BE2C (cell line): ENCODE data around the gene UBL3. TPM values are rescaled to one million over a fixed set of nuclear protein-coding genes. Genes with fewer than 3 reads are reported as not detected.

ENCODE experiments used
- DNase-seq: peaks from one replicate; pipeline ENCODE4 v3.0.0-alpha.2; 2020
- H3K27me3 ChIP-seq: fragments of 250-450 bp; sonication (Bioruptor Pico); 2 replicates; pipeline ENCODE4 v1.5.1; 2020; ENCODE audit warnings: mild to moderate bottlenecking
- H3K36me3 ChIP-seq: fragments of 250-450 bp; sonication (Bioruptor Pico); 2 replicates; pipeline ENCODE4 v1.5.1; 2020; ENCODE audit warnings: mild to moderate bottlenecking
- H3K4me1 ChIP-seq: fragments of 250-450 bp; sonication (Bioruptor Pico); 2 replicates; pipeline ENCODE4 v1.5.1; 2020
- H3K4me3 ChIP-seq: 2 replicates; pipeline ENCODE4 v1.5.1; 2011; ENCODE audit warnings: low read depth, low read length
- H3K9me3 ChIP-seq: fragments of 250-450 bp; sonication (Bioruptor Pico); 2 replicates; pipeline ENCODE4 v1.5.1; 2020
- polyA plus RNA-seq: library from polyadenylated mRNA; unstranded; fragments of >200 nt; gene quantifications from one replicate; pipeline ENCODE4 v1.2.1, GENCODE V29; 2012; ENCODE audit warnings: low read depth, missing spikeins; ENCODE audit not compliant: insufficient read length, insufficient read depth
- TF ChIP-seq, protein P1 (sequence below): IDR thresholded peaks from 2 replicates; pipeline ENCODE4 v1.5.1; 2012; ENCODE audit warnings: mild to moderate bottlenecking, low read depth, low read length

The UBL3 gene, protein sequence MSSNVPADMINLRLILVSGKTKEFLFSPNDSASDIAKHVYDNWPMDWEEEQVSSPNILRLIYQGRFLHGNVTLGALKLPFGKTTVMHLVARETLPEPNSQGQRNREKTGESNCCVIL
- 6.5 TPM for polyA plus RNA-seq

DNA sequence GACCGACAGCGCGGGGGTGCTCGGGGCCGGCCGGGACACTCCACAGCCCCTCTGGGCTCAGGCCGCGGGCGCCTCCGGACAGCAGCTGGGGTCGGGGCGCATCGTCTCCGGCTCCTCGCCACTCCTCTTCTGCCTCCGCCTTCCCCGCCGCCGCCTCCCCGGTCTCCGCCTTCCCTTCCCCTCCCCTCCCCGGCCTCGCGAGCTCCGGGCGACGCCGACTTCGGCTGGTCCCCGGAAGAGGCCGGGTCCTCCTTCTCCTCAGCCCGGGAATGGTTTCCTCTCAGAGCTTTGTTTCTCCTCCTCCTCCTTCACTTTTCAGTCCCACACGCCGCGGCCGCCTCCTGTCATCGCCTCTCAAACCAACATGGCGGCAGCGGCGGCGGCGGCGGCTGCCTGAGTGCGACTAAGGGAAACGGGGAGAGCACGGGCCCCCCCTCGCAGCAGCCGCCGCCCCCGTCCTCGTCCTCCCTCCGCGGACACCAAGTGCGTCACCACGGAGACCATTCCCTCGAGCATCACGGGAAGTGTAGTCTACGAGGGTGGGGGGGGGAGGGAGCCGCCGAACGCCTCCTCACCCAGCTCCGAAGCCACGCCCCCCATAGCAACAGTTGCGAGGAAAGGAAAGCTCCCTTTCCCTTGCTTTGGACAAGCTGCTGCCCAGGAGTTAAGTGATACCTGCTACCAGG lies at the start of gene UBL3:
UBL3 (minus strand) TSS at position 405 of the 686 bp plus-strand sequence. CDS start 1,079 bp downstream, outside the sequence.
- TF ChIP-seq, protein P1, sequence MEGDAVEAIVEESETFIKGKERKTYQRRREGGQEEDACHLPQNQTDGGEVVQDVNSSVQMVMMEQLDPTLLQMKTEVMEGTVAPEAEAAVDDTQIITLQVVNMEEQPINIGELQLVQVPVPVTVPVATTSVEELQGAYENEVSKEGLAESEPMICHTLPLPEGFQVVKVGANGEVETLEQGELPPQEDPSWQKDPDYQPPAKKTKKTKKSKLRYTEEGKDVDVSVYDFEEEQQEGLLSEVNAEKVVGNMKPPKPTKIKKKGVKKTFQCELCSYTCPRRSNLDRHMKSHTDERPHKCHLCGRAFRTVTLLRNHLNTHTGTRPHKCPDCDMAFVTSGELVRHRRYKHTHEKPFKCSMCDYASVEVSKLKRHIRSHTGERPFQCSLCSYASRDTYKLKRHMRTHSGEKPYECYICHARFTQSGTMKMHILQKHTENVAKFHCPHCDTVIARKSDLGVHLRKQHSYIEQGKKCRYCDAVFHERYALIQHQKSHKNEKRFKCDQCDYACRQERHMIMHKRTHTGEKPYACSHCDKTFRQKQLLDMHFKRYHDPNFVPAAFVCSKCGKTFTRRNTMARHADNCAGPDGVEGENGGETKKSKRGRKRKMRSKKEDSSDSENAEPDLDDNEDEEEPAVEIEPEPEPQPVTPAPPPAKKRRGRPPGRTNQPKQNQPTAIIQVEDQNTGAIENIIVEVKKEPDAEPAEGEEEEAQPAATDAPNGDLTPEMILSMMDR = no peak
- no peaks in the 10 kb centered on the region for H3K36me3 ChIP-seq
- peak within 1 kb of the TSS; percentile 83 for H3K4me3 ChIP-seq
- no peaks in the 10 kb centered on the region for H3K9me3 ChIP-seq
- H3K27me3 ChIP-seq = no peaks in the 10 kb centered on the region
- DNase-seq = peak; percentile 97
- peaks cover 3% of the 10 kb centered on the region for H3K4me1 ChIP-seq

DNA sequence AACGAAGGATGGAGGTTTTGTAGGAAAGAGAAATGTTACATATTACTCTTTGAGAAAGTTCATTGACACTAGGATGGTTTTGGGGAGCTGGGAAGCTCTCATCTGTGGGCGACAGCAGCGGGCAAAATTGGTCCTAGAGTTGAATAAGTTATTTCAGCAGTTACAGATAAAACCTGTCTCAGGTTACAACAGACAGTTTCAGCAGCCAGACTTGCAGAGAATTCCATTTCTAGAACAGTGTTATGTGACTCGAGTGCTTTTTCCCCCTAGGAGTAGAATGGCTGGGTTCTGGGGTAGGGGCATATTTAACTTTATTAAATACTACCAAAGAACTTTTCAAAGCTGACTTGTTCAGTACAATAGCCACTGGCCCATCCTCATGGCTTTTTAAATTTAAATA lies 46.7 kb upstream of the UBL3 start:
- H3K36me3 ChIP-seq = no peaks in the 10 kb centered on the region
- DNase-seq = no peak
- H3K9me3 ChIP-seq = no peaks in the 10 kb centered on the region
- TF ChIP-seq, protein P1 = no peak
- no peak overlapping the region for H3K4me3 ChIP-seq
- no peaks in the 10 kb centered on the region; the same call in 1 of the 2 replicates for H3K27me3 ChIP-seq
- peaks cover 3% of the 10 kb centered on the region; the same call in 1 of the 2 replicates for H3K4me1 ChIP-seq

DNA sequence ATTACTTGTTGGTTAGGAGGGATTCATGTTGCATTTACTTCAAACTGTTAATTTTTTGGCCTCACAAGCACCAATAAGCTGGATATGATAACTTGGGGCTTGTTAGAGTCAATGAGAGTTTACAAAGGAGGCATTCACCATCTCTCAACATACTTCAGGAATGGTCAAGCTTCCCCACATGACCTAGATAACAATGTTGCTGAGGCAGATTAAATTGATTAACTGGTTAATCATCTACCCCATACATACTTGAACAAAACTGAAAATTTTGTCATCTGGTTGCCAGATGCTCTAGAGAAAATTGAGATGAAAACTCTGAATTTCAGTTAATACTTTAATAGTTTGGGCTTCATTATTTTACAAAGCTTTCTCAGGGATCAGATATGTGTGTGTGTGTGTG lies 43.0 kb upstream of the UBL3 start:
- no peaks in the 10 kb centered on the region; the same call in 1 of the 2 replicates for H3K27me3 ChIP-seq
- H3K4me1 ChIP-seq = peaks cover 3% of the 10 kb centered on the region; the same call in 1 of the 2 replicates
- no peak for DNase-seq
- H3K36me3 ChIP-seq = no peaks in the 10 kb centered on the region
- TF ChIP-seq, protein P1 = no peak
- H3K4me3 ChIP-seq = no peak overlapping the region
- no peaks in the 10 kb centered on the region for H3K9me3 ChIP-seq

DNA sequence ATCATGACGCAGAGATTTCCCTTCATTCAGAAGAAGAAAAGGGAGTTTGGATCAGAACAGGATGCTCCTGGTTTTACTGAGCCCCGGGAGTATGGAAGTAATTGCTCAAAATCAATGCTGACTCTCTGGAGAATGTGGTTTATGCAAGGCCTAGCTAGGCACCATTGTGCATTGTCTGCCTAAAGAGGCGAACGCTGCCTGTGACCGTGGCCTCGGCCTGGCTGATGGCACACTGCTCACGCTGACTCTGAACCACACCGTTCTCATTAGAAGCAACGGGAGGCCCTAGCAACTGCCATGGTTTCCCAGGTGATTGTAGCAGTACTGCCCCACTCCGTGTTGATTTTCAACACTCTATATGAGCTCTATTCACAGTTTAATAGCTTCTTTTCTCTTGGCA lies 41.7 kb upstream of the UBL3 start:
- Histone ChIP-seq H3K4me3 (no peak overlapping the region), H3K27me3 (no peaks in the 10 kb centered on the region), H3K9me3 (no peaks in the 10 kb centered on the region), H3K4me1 (no peaks in the 10 kb centered on the region), H3K36me3 (no peaks in the 10 kb centered on the region)
- no peak for DNase-seq
- TF ChIP-seq, protein P1 = no peak

DNA sequence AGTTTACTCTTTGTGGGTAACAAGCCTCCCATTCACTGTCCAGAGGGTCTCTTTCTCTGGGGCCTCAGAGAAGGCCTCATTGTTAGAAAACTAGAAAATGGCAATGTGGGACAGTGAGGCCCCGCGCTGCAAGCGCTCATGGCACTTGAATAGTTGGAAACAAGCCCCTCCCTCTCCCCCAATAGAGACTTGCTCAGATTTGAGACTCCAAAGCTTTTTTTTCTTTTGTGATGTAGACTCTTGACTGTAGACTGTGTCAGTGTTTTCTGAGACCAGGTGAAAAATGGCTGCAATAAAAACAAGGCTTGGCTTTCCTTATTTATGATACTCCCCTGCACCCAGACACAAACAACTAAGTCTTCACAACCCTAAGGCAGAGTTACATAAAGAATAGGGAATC lies 38.7 kb upstream of the UBL3 start:
- H3K36me3 ChIP-seq = no peaks in the 10 kb centered on the region
- TF ChIP-seq, protein P1 = no peak
- no peaks in the 10 kb centered on the region for H3K4me1 ChIP-seq
- DNase-seq = no peak
- no peak overlapping the region for H3K4me3 ChIP-seq
- H3K27me3 ChIP-seq = no peaks in the 10 kb centered on the region
- H3K9me3 ChIP-seq = no peaks in the 10 kb centered on the region; the same call in 1 of the 2 replicates

DNA sequence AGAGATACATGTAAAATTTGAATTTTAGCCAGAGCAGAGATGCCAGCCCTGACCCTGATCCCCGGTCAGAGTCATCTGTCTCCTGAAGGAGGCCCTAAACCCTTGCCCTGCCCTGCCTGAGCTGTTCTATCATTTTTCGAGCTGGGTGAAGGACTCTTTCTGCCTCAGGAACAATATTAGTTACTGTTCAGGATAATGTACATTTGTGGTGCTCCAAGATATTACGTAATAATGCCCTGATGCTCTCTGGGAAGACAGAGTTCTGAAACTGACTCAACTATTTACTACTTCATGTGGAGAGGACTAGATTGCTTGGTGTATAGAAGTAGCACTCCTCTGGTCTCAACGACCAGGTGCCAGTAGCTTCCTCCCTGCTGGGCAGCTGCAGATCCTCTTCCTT lies 37.9 kb upstream of the UBL3 start:
- Histone ChIP-seq H3K9me3 (no peaks in the 10 kb centered on the region; the same call in 1 of the 2 replicates), H3K4me3 (no peak overlapping the region)

More for the DNA sequence above, 37.9 kb upstream of the UBL3 start:
- Histone ChIP-seq H3K27me3 (no peaks in the 10 kb centered on the region), H3K36me3 (no peaks in the 10 kb centered on the region), H3K4me1 (no peaks in the 10 kb centered on the region)
- no peak for DNase-seq
- TF ChIP-seq, protein P1 = no peak
